Measurements from ENCODE around the gene PROSER3. TPM values are rescaled to one million over a fixed set of nuclear protein-coding genes. Genes with fewer than 3 reads are reported as not detected.

Gene PROSER3
- total and polyA plus RNA-seq, 2 of the 13 experiments (the other 11 are each of a cell fraction or from before 2014, with no cell fraction given) = 5.1 to 5.7 TPM

DNA sequence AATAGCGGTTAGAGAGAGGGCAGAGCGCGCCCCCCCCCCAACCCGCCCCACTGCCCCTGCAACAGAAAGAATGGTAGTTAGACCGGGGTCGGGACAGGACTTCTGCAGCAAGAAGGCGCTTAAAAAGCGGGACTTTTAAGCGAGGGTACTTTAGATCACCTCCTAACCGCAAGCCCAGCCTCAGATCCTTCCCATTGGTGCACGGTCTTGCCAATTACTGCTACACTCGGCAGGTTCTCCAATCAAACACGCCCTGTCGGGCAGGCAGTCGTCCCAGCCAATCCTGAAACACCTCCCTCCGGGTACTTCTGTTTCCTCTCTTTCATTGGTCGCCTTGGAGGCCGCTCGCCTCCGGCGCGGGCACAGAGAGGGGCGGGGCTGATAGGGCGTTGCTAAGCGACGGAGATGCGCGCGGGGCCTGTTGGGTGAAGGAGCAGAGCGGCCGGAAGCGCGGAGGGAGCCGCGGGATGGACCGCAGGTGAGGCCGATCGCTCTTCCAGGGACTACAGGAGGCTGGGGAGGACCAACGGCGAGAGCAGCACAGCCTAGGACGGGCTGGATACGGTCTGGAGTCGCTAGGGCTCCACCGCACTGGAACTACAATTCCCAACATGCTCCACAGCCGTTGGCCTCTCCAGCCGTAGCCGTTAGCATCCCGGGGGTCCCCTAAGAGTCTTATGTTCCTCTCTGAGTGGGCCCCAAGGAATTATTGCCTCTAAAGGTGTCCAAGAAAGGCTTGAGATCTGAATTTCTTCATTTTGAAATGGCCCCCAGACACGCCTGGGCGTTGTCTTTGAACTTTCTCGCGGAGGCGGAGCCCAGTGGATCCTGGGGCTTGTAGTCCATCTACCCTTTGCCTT lies at the start of gene PROSER3 (continued):
- TF ChIP-seq GPN1 (CRISPR knock-in tag; IDR thresholded peaks at IDR 0.05; ENCODE audit: borderline replicate concordance) (no peak), ISL2 (CRISPR knock-in tag; IDR thresholded peaks at IDR 0.05) (0 out of 2 replicates have a peak, but pooled peaks have one; percentile 37), ZNF761 (CRISPR knock-in tag; conservative IDR thresholded peaks at IDR 0.05) (no peak), TGIF2 (CRISPR knock-in tag; IDR thresholded peaks at IDR 0.05) (no peak), SALL2 (CRISPR knock-in tag; IDR thresholded peaks at IDR 0.05) (peak; percentile 38; the same call in 1 of the 2 replicates), ZNF101 (CRISPR knock-in tag; IDR thresholded peaks at IDR 0.05; ENCODE audit: borderline replicate concordance, low read depth) (no peak), TBX3 (IDR thresholded peaks at IDR 0.05; ENCODE audit: borderline replicate concordance) (no peak), ZNF670 (CRISPR knock-in tag; IDR thresholded peaks at IDR 0.05; ENCODE audit: borderline replicate concordance) (no peak), CREM (IDR thresholded peaks at IDR 0.05) (peak; percentile 73), CREM (CRISPR knock-in tag; IDR thresholded peaks at IDR 0.05) (no peak), DPF2 (CRISPR knock-in tag; IDR thresholded peaks at IDR 0.05; ENCODE audit: borderline replicate concordance, low read depth) (no peak), ZNF773 (CRISPR knock-in tag; IDR thresholded peaks at IDR 0.05; ENCODE audit: borderline replicate concordance) (0 out of 2 replicates have a peak, but pooled peaks have one; percentile 56), TSC22D2 (CRISPR knock-in tag; IDR thresholded peaks at IDR 0.05; ENCODE audit: borderline replicate concordance) (no peak), RNF2 (conservative IDR thresholded peaks at IDR 0.05; ENCODE audit: low read depth) (no peak), ZNF788 (CRISPR knock-in tag; IDR thresholded peaks at IDR 0.05; ENCODE audit: borderline replicate concordance) (no peak), MXD4 (CRISPR knock-in tag; IDR thresholded peaks at IDR 0.05) (peak; percentile 66; the same call in 1 of the 2 replicates), TBP (CRISPR knock-in tag; IDR thresholded peaks at IDR 0.05) (0 out of 2 replicates have a peak, but pooled peaks have one; percentile 59), SNRNP70 (IDR thresholded peaks at IDR 0.05; ENCODE audit: low read depth, low read length) (no peak), DNMT1 (CRISPR knock-in tag; IDR thresholded peaks at IDR 0.05) (0 out of 2 replicates have a peak, but pooled peaks have one; percentile 45), ZNF841 (CRISPR knock-in tag; IDR thresholded peaks at IDR 0.05; ENCODE audit: borderline replicate concordance) (no peak), HOXA7 (CRISPR knock-in tag; IDR thresholded peaks at IDR 0.05) (no peak)
- TF ChIP-seq, protein P1, sequence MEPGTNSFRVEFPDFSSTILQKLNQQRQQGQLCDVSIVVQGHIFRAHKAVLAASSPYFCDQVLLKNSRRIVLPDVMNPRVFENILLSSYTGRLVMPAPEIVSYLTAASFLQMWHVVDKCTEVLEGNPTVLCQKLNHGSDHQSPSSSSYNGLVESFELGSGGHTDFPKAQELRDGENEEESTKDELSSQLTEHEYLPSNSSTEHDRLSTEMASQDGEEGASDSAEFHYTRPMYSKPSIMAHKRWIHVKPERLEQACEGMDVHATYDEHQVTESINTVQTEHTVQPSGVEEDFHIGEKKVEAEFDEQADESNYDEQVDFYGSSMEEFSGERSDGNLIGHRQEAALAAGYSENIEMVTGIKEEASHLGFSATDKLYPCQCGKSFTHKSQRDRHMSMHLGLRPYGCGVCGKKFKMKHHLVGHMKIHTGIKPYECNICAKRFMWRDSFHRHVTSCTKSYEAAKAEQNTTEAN (CRISPR knock-in tag; conservative IDR thresholded peaks at IDR 0.05) = 0 out of 2 replicates have a peak, but pooled peaks have one; percentile 58
- TF ChIP-seq, protein P2, sequence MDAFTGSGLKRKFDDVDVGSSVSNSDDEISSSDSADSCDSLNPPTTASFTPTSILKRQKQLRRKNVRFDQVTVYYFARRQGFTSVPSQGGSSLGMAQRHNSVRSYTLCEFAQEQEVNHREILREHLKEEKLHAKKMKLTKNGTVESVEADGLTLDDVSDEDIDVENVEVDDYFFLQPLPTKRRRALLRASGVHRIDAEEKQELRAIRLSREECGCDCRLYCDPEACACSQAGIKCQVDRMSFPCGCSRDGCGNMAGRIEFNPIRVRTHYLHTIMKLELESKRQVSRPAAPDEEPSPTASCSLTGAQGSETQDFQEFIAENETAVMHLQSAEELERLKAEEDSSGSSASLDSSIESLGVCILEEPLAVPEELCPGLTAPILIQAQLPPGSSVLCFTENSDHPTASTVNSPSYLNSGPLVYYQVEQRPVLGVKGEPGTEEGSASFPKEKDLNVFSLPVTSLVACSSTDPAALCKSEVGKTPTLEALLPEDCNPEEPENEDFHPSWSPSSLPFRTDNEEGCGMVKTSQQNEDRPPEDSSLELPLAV (CRISPR knock-in tag; conservative IDR thresholded peaks at IDR 0.05; ENCODE audit: low read depth) = no peak
- TF ChIP-seq, protein P3, sequence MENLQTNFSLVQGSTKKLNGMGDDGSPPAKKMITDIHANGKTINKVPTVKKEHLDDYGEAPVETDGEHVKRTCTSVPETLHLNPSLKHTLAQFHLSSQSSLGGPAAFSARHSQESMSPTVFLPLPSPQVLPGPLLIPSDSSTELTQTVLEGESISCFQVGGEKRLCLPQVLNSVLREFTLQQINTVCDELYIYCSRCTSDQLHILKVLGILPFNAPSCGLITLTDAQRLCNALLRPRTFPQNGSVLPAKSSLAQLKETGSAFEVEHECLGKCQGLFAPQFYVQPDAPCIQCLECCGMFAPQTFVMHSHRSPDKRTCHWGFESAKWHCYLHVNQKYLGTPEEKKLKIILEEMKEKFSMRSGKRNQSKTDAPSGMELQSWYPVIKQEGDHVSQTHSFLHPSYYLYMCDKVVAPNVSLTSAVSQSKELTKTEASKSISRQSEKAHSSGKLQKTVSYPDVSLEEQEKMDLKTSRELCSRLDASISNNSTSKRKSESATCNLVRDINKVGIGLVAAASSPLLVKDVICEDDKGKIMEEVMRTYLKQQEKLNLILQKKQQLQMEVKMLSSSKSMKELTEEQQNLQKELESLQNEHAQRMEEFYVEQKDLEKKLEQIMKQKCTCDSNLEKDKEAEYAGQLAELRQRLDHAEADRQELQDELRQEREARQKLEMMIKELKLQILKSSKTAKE (CRISPR knock-in tag; IDR thresholded peaks at IDR 0.05; ENCODE audit: borderline replicate concordance) = no peak
- TF ChIP-seq, protein P4, sequence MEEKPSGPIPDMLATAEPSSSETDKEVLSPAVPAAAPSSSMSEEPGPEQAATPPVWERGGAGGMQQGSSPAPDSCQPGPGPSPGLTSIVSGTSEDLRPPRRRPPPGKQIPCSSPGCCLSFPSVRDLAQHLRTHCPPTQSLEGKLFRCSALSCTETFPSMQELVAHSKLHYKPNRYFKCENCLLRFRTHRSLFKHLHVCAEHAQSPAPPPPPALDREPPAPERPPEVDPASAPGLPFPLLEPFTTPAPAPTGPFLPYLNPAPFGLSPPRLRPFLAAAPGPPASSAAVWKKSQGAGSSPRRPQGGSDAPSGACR (CRISPR knock-in tag; IDR thresholded peaks at IDR 0.05) = 0 out of 2 replicates have a peak, but pooled peaks have one; percentile 43

Measured in HepG2 (cell line).